ENCODE data around the gene HDAC11. TPM values are rescaled to one million over a fixed set of nuclear protein-coding genes. Genes with fewer than 3 reads are reported as not detected.

Gene HDAC11
- polyA plus RNA-seq, 2 of the 4 experiments (the other 2 are of a cell fraction), result 5.6 to 8.4 TPM

DNA sequence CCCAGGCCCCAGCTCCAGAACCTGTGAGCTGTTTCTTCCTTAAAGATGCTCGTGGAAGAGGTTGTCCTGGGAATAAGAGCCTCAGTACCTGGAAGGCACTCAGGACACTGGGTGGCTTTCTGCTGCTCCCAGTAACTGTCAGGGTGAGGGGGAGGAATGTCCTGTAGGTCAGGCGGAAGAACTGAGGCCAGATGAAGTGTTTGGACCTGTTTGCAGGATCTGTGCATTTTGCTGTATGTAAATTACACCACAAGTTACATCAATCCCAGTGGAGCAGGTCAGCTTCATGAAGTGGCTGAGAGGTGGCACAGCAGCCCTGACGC is 27.1 kb downstream of the HDAC11 start:
- H3K4me3 ChIP-seq, result no peak overlapping the region
- H3K27ac ChIP-seq, result no peak overlapping the region
- peaks cover 6% of the 10 kb centered on the region; the same call in 1 of the 3 replicates for H3K4me1 ChIP-seq
- H3K4me2 ChIP-seq, result no peak overlapping the region
- no peaks in the 10 kb centered on the region for H3K9me3 ChIP-seq
- TF ChIP-seq FOSB (CRISPR knock-in tag; IDR thresholded peaks at IDR 0.05) (no peak), JUN (IDR thresholded peaks at IDR 0.05) (no peak), HEYL (CRISPR knock-in tag; IDR thresholded peaks at IDR 0.05) (no peak), MYC (IDR thresholded peaks at IDR 0.05; ENCODE audit: borderline replicate concordance, low read length) (no peak), EP300 (IDR thresholded peaks at IDR 0.05) (no peak), SMC3 (IDR thresholded peaks at IDR 0.05) (no peak), TFCP2L1 (CRISPR knock-in tag; IDR thresholded peaks at IDR 0.05) (no peak), PHF8 (IDR thresholded peaks at IDR 0.05; ENCODE audit: borderline replicate concordance, low read depth) (no peak)
- TF ChIP-seq, protein P1, sequence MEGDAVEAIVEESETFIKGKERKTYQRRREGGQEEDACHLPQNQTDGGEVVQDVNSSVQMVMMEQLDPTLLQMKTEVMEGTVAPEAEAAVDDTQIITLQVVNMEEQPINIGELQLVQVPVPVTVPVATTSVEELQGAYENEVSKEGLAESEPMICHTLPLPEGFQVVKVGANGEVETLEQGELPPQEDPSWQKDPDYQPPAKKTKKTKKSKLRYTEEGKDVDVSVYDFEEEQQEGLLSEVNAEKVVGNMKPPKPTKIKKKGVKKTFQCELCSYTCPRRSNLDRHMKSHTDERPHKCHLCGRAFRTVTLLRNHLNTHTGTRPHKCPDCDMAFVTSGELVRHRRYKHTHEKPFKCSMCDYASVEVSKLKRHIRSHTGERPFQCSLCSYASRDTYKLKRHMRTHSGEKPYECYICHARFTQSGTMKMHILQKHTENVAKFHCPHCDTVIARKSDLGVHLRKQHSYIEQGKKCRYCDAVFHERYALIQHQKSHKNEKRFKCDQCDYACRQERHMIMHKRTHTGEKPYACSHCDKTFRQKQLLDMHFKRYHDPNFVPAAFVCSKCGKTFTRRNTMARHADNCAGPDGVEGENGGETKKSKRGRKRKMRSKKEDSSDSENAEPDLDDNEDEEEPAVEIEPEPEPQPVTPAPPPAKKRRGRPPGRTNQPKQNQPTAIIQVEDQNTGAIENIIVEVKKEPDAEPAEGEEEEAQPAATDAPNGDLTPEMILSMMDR (IDR thresholded peaks at IDR 0.05), result no peak
- no peak for DNase-seq (ENCODE audit: low read depth in 1 of 2, low spot score in 1 of 2)
- 79% methylated on average over 3 of the region's 3 CpGs for WGBS (ENCODE audit: missing lambda C conversion rate)
- ATAC-seq, result no peak; a peak in 1 of 6 replicates
- POLR2A ChIA-PET, result no interaction called here
- FAIRE-seq, result no peak
- CTCF ChIA-PET, result interaction anchor here (1.0 to 14.0 kb wide), 5 partner anchors 8 to 143 kb away, joined by 3 to 98 read pairs (median 4); no protein-coding TSS in a partner anchor

- ATAC-seq, result peak in 1 of 2 experiments; percentile 22; a peak in 2 of 6 replicates
- TF ChIP-seq PHF8 (IDR thresholded peaks at IDR 0.05; ENCODE audit: borderline replicate concordance, low read depth), result no peak
- TF ChIP-seq JUNB (IDR thresholded peaks at IDR 0.05), result no peak
- TF ChIP-seq NPAS2 (CRISPR knock-in tag; IDR thresholded peaks at IDR 0.05; ENCODE audit: borderline replicate concordance), result no peak
- TF ChIP-seq ZC3H11A (IDR thresholded peaks at IDR 0.05), result no peak
- TF ChIP-seq, protein P2, sequence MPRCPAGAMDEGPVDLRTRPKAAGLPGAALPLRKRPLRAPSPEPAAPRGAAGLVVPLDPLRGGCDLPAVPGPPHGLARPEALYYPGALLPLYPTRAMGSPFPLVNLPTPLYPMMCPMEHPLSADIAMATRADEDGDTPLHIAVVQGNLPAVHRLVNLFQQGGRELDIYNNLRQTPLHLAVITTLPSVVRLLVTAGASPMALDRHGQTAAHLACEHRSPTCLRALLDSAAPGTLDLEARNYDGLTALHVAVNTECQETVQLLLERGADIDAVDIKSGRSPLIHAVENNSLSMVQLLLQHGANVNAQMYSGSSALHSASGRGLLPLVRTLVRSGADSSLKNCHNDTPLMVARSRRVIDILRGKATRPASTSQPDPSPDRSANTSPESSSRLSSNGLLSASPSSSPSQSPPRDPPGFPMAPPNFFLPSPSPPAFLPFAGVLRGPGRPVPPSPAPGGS (IDR thresholded peaks at IDR 0.05), result no peak
- no peak for TF ChIP-seq NR3C1 (IDR thresholded peaks at IDR 0.05)
- ChIA-PET CTCF (interaction anchor here (0.8 to 14.0 kb wide), 6 partner anchors 9 to 150 kb away, joined by 3 to 98 read pairs (median 4); no protein-coding TSS in a partner anchor), POLR2A (no interaction called here)
- FAIRE-seq, result no peak
- H3K4me1 ChIP-seq, result peaks cover 6% of the 10 kb centered on the region; the same call in 1 of the 3 replicates
- H3K4me3 ChIP-seq, result no peak overlapping the region
- H3K4me2 ChIP-seq, result no peak overlapping the region
- H3K9me3 ChIP-seq, result no peaks in the 10 kb centered on the region
- DNase-seq (ENCODE audit: low read depth in 1 of 2, low spot score in 1 of 2), result no peak
- 79% methylated on average over 18 of the region's 20 CpGs for WGBS (ENCODE audit: missing lambda C conversion rate)
- 0 out of 6 replicates have a peak overlapping the region, but pooled peaks of 1 of the 2 experiments have one; percentile 21 for H3K27ac ChIP-seq
These were observed 27.6 kb downstream of the HDAC11 start for GRCh38 chr3:13507570-13508339.

DNA sequence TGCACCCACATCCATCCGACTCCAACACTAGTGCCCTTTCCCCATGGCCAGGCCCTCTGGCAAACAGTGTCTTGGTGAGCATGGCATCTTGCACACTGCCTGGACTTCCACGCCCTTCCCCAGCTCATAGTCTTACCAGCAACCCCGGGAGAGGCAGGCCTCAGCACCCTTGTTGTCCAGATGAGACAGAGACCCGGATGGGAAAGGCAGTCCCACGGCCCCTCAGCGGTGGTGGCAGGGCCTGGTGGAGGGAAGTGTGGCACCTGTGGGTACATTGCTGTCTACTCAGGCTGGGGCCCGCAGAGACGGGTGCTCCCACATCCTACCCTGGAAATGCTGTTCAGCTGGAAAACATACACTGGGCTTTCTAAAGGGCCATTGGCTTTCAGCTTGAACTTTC is 28.4 kb downstream of the HDAC11 start:
- H3K4me2 ChIP-seq, result no peak overlapping the region
- no peak for FAIRE-seq
- no peak overlapping the region for H3K4me3 ChIP-seq
- H3K27ac ChIP-seq, result no peak overlapping the region
- ChIA-PET POLR2A (no interaction called here), CTCF (interaction anchor here (0.8 to 14.0 kb wide), 4 partner anchors 10 to 149 kb away, joined by 3 to 98 read pairs (median 42); no protein-coding TSS in a partner anchor)
- no peak for DNase-seq (ENCODE audit: low read depth in 1 of 2, low spot score in 1 of 2)
- no peak for ATAC-seq
- no peaks in the 10 kb centered on the region for H3K9me3 ChIP-seq
- peaks cover 6% of the 10 kb centered on the region; the same call in 1 of the 3 replicates for H3K4me1 ChIP-seq
- 92% methylated on average over 8 of the region's 8 CpGs for WGBS (ENCODE audit: missing lambda C conversion rate)
- TF ChIP-seq ATOH8 (CRISPR knock-in tag; IDR thresholded peaks at IDR 0.05; ENCODE audit: low read depth) (no peak), CEBPB (IDR thresholded peaks at IDR 0.05) (no peak), CHD4 (IDR thresholded peaks at IDR 0.05; ENCODE audit: borderline replicate concordance) (no peak), CHD2 (IDR thresholded peaks at IDR 0.05; ENCODE audit: low read length, partially characterized antibody) (no peak), FOSB (CRISPR knock-in tag; IDR thresholded peaks at IDR 0.05) (no peak), TP53 (CRISPR knock-in tag; IDR thresholded peaks at IDR 0.05) (no peak), ZSCAN20 (CRISPR knock-in tag; IDR thresholded peaks at IDR 0.05) (no peak), HEYL (CRISPR knock-in tag; IDR thresholded peaks at IDR 0.05) (no peak), HDAC2 (IDR thresholded peaks at IDR 0.05) (no peak), MAZ (IDR thresholded peaks at IDR 0.05; ENCODE audit: borderline replicate concordance, low read depth, low read length) (no peak), ZFP36 (IDR thresholded peaks at IDR 0.05; ENCODE audit: borderline replicate concordance, partially characterized antibody) (no peak), HOXB5 (CRISPR knock-in tag; IDR thresholded peaks at IDR 0.05) (no peak)
- TF ChIP-seq, protein P3, sequence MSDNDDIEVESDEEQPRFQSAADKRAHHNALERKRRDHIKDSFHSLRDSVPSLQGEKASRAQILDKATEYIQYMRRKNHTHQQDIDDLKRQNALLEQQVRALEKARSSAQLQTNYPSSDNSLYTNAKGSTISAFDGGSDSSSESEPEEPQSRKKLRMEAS (IDR thresholded peaks at IDR 0.05), result no peak

All from A549 (cell line).